GM12878 (cell line): Measurements from ENCODE around the gene CLEC17A. TPM values are rescaled to one million over a fixed set of nuclear protein-coding genes. Genes with fewer than 3 reads are reported as not detected.

ENCODE experiments used
- CEBPB ChIP-seq, 2 experiments: fragments of 150-350 bp in 1 of 2; IDR thresholded peaks; 2 replicates each; pipeline ENCODE4 v1.6.1; 2012 to 2014; ENCODE audit warnings: low read depth in 2 of 2, low read length in 2 of 2, borderline replicate concordance in 1 of 2, inconsistent platforms in 1 of 2
- EGR1 ChIP-seq, 2 experiments: IDR thresholded peaks; 1 replicate in 1 of 2; 2 replicates in 1 of 2; pipeline ENCODE4 v1.6.1; 2011 to 2012; ENCODE audit warnings: low read depth in 2 of 2, low read length in 2 of 2, borderline replicate concordance in 1 of 2, mild to moderate bottlenecking in 1 of 2, moderate library complexity in 1 of 2
- ETV6 ChIP-seq, 2 experiments: fragments of 450-650 bp in 1 of 2; IDR thresholded peaks in 1 of 2; conservative IDR thresholded peaks in 1 of 2; 2 replicates each; pipeline ENCODE4 v1.6.1; 2014; ENCODE audit warnings: antibody characterized with exemption in 1 of 2, borderline replicate concordance in 1 of 2, low read depth in 1 of 2, mild to moderate bottlenecking in 1 of 2, moderate library complexity in 1 of 2
- LARP7 ChIP-seq: fragments of 450-650 bp; IDR thresholded peaks from 2 replicates; pipeline ENCODE4 v1.6.1; 2017; ENCODE audit warnings: mild to moderate bottlenecking
- MYC ChIP-seq: IDR thresholded peaks from 2 replicates; pipeline ENCODE4 v1.6.1; 2011; ENCODE audit warnings: mild to moderate bottlenecking, low read length, moderate library complexity, inconsistent platforms; ENCODE audit not compliant: insufficient read depth, insufficient replicate concordance, insufficient read length, severe bottlenecking
- NBN ChIP-seq: fragments of 450-650 bp; IDR thresholded peaks from 2 replicates; pipeline ENCODE4 v1.6.1; 2016
- NFYB ChIP-seq: IDR thresholded peaks from 2 replicates; pipeline ENCODE4 v1.6.1; 2011; ENCODE audit warnings: low read depth, mild to moderate bottlenecking, low read length, improper control_type of control experiment, moderate library complexity; ENCODE audit not compliant: insufficient read depth
- RAD51 ChIP-seq: fragments of 450-650 bp; IDR thresholded peaks from 2 replicates; pipeline ENCODE4 v1.6.1; 2016; ENCODE audit warnings: moderate library complexity, mild to moderate bottlenecking, inconsistent platforms
- SUPT20H ChIP-seq: IDR thresholded peaks from 2 replicates; pipeline ENCODE4 v1.6.1; 2011; ENCODE audit warnings: low read depth, mild to moderate bottlenecking, low read length, moderate library complexity, borderline replicate concordance; ENCODE audit not compliant: control insufficient read depth
- TCF12 ChIP-seq: IDR thresholded peaks from 2 replicates; pipeline ENCODE4 v1.6.1; 2011; ENCODE audit warnings: low read depth, mild to moderate bottlenecking, low read length
- TCF3 ChIP-seq: IDR thresholded peaks from 2 replicates; pipeline ENCODE4 v1.6.1; 2012; ENCODE audit warnings: low read depth, mild to moderate bottlenecking, low read length, borderline replicate concordance; ENCODE audit not compliant: insufficient read depth
- ZNF274 ChIP-seq: IDR thresholded peaks from one replicate; pipeline ENCODE4 v1.8.0; 2011; ENCODE audit not compliant: insufficient read length, insufficient read depth
- polyA plus RNA-seq, 11 experiments: library from polyadenylated mRNA; depleted of rRNA in 4 of 11; unstranded in 6 of 11; stranded (reverse) in 5 of 11; fragments of >200 nt; fragmentation: Nextera tagmentation in 4 of 11; fragmentation: Illumina TruSeq in 1 of 11; extraction: Ambion mirVana in 4 of 11; extraction: Trizol in 1 of 11; gene quantifications; 1 replicate in 1 of 11; 2 replicates in 10 of 11; pipeline versions ENCODE4 v1.2.1 to v1.2.3, GENCODE V29; 2011 to 2016; ENCODE audit warnings: inconsistent platforms in 2 of 11, missing spikeins in 2 of 11, low read depth in 1 of 11
- total RNA-seq, 4 experiments: library from RNA; depleted of rRNA in 3 of 4; stranded (reverse); fragments of >200 nt in 3 of 4; fragmentation: Illumina TruSeq in 1 of 4; extraction: Trizol in 1 of 4; gene quantifications; 2 replicates each; pipeline versions ENCODE4 v1.2.1 to v1.2.3, GENCODE V29; 2013 to 2021
- TF ChIP-seq, protein P1 (sequence below): fragments of 450-650 bp; conservative IDR thresholded peaks from 2 replicates; pipeline ENCODE4 v1.6.1; 2017; ENCODE audit warnings: mild to moderate bottlenecking, moderate library complexity
- TF ChIP-seq, protein P2 (sequence below): fragments of 150-350 bp; IDR thresholded peaks from 2 replicates; pipeline ENCODE4 v1.6.1; 2016; ENCODE audit warnings: low read depth, low read length
- TF ChIP-seq, protein P3 (sequence below): IDR thresholded peaks from 2 replicates; pipeline ENCODE4 v1.6.1; 2011; ENCODE audit warnings: mild to moderate bottlenecking, low read depth, low read length, moderate library complexity; ENCODE audit not compliant: insufficient replicate concordance
- TF ChIP-seq, protein P4 (sequence below): fragments of 450-650 bp; IDR thresholded peaks from 2 replicates; pipeline ENCODE4 v1.6.1; 2014; ENCODE audit warnings: mild to moderate bottlenecking
- TF ChIP-seq, protein P5 (sequence below), 3 experiments: IDR thresholded peaks in 2 of 3; conservative IDR thresholded peaks in 1 of 3; 2 replicates each; pipeline ENCODE4 v1.5.1; 2011; ENCODE audit warnings: low read depth in 3 of 3, low read length in 3 of 3, mild to moderate bottlenecking in 3 of 3, control low read depth in 2 of 3, moderate library complexity in 2 of 3, inconsistent platforms in 1 of 3, mixed read lengths in 1 of 3; ENCODE audit not compliant: control insufficient read depth in 2 of 3, insufficient read depth in 1 of 3; ENCODE audit errors: extremely low read depth in 1 of 3

The CLEC17A gene
- total and polyA plus RNA-seq, 10 of the 15 experiments (the other 5 are each of a cell fraction or from before 2014, with no cell fraction given): 12.9 to 131 (median 97.3) TPM

DNA sequence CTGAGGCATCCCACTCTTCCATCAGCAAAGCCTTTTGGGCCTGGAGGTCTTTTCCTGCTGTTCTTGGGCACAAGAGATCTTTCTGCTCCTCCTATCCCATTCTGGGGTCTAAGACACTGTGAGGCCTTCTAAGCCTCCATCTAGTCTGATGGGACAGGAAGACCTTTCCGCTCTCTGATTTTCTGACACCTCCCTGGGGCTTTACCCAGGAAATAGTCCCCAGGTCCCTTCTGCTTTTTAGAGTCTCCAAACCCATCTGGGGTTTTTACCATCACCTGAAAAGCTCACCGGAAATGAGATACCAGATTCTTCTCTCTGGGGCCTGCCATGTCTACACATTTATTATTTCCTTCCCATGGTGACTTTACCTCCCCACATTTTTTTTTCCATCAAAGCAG is 21.1 kb downstream of the CLEC17A start (continued):
- TF ChIP-seq, protein P1, sequence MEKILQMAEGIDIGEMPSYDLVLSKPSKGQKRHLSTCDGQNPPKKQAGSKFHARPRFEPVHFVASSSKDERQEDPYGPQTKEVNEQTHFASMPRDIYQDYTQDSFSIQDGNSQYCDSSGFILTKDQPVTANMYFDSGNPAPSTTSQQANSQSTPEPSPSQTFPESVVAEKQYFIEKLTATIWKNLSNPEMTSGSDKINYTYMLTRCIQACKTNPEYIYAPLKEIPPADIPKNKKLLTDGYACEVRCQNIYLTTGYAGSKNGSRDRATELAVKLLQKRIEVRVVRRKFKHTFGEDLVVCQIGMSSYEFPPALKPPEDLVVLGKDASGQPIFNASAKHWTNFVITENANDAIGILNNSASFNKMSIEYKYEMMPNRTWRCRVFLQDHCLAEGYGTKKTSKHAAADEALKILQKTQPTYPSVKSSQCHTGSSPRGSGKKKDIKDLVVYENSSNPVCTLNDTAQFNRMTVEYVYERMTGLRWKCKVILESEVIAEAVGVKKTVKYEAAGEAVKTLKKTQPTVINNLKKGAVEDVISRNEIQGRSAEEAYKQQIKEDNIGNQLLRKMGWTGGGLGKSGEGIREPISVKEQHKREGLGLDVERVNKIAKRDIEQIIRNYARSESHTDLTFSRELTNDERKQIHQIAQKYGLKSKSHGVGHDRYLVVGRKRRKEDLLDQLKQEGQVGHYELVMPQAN: no peak
- TF ChIP-seq, protein P2, sequence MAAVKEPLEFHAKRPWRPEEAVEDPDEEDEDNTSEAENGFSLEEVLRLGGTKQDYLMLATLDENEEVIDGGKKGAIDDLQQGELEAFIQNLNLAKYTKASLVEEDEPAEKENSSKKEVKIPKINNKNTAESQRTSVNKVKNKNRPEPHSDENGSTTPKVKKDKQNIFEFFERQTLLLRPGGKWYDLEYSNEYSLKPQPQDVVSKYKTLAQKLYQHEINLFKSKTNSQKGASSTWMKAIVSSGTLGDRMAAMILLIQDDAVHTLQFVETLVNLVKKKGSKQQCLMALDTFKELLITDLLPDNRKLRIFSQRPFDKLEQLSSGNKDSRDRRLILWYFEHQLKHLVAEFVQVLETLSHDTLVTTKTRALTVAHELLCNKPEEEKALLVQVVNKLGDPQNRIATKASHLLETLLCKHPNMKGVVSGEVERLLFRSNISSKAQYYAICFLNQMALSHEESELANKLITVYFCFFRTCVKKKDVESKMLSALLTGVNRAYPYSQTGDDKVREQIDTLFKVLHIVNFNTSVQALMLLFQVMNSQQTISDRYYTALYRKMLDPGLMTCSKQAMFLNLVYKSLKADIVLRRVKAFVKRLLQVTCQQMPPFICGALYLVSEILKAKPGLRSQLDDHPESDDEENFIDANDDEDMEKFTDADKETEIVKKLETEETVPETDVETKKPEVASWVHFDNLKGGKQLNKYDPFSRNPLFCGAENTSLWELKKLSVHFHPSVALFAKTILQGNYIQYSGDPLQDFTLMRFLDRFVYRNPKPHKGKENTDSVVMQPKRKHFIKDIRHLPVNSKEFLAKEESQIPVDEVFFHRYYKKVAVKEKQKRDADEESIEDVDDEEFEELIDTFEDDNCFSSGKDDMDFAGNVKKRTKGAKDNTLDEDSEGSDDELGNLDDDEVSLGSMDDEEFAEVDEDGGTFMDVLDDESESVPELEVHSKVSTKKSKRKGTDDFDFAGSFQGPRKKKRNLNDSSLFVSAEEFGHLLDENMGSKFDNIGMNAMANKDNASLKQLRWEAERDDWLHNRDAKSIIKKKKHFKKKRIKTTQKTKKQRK: no peak
- peak; percentile 74; the same call in 1 of the 2 replicates for TF ChIP-seq TCF12
- peak; percentile 60; the same call in 1 of the 2 replicates for TF ChIP-seq NBN
- TF ChIP-seq ZNF274: no peak
- TF ChIP-seq NFYB: no peak
- TF ChIP-seq, protein P3, sequence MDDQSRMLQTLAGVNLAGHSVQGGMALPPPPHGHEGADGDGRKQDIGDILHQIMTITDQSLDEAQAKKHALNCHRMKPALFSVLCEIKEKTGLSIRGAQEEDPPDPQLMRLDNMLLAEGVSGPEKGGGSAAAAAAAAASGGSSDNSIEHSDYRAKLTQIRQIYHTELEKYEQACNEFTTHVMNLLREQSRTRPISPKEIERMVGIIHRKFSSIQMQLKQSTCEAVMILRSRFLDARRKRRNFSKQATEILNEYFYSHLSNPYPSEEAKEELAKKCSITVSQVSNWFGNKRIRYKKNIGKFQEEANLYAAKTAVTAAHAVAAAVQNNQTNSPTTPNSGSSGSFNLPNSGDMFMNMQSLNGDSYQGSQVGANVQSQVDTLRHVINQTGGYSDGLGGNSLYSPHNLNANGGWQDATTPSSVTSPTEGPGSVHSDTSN: no peak
- no peak for TF ChIP-seq LARP7
- no peak for TF ChIP-seq EGR1 (IDR thresholded peaks at IDR 0.05; ENCODE audit: borderline replicate concordance in 1 of 2, low read depth in 2 of 2, low read length in 2 of 2)
- TF ChIP-seq TCF3: no peak
- TF ChIP-seq CEBPB (IDR thresholded peaks at IDR 0.05; ENCODE audit: borderline replicate concordance in 1 of 2, low read depth in 2 of 2, low read length in 2 of 2): no peak
- TF ChIP-seq, protein P4, sequence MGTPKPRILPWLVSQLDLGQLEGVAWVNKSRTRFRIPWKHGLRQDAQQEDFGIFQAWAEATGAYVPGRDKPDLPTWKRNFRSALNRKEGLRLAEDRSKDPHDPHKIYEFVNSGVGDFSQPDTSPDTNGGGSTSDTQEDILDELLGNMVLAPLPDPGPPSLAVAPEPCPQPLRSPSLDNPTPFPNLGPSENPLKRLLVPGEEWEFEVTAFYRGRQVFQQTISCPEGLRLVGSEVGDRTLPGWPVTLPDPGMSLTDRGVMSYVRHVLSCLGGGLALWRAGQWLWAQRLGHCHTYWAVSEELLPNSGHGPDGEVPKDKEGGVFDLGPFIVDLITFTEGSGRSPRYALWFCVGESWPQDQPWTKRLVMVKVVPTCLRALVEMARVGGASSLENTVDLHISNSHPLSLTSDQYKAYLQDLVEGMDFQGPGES: no peak
- no peak for TF ChIP-seq MYC
- TF ChIP-seq ETV6 (conservative IDR thresholded peaks at IDR 0.05 in 1 of 2, IDR thresholded peaks at IDR 0.05 in 1 of 2; ENCODE audit: borderline replicate concordance in 1 of 2, low read depth in 1 of 2): peak in 1 of 2 experiments; percentile 78; a peak in 1 of 4 replicates
- TF ChIP-seq RAD51: no peak
- TF ChIP-seq SUPT20H: no peak
- TF ChIP-seq, protein P5, sequence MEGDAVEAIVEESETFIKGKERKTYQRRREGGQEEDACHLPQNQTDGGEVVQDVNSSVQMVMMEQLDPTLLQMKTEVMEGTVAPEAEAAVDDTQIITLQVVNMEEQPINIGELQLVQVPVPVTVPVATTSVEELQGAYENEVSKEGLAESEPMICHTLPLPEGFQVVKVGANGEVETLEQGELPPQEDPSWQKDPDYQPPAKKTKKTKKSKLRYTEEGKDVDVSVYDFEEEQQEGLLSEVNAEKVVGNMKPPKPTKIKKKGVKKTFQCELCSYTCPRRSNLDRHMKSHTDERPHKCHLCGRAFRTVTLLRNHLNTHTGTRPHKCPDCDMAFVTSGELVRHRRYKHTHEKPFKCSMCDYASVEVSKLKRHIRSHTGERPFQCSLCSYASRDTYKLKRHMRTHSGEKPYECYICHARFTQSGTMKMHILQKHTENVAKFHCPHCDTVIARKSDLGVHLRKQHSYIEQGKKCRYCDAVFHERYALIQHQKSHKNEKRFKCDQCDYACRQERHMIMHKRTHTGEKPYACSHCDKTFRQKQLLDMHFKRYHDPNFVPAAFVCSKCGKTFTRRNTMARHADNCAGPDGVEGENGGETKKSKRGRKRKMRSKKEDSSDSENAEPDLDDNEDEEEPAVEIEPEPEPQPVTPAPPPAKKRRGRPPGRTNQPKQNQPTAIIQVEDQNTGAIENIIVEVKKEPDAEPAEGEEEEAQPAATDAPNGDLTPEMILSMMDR (IDR thresholded peaks at IDR 0.05 in 2 of 3, conservative IDR thresholded peaks at IDR 0.05 in 1 of 3; ENCODE audit: control insufficient read depth in 2 of 3, extremely low read depth in 1 of 3, insufficient read depth in 1 of 3, low read depth in 3 of 3, low read length in 3 of 3): no peak
